AG10803 (cell line): Measurements from ENCODE around the gene DPY19L3.

Experiments
- DNase-seq: peaks from one replicate; pipeline ENCODE4 v3.0.0; 2010; ENCODE audit warnings: low read depth
- H3K4me3 ChIP-seq: 2 replicates; pipeline ENCODE4 v1.5.1; 2011; ENCODE audit warnings: mild to moderate bottlenecking, low read length, control low read depth
- TF ChIP-seq, protein P1 (sequence below): conservative IDR thresholded peaks from 2 replicates; pipeline ENCODE4 v1.5.1; 2011; ENCODE audit warnings: mild to moderate bottlenecking, low read length, control low read depth, inconsistent platforms

DPY19L3 gene

DNA sequence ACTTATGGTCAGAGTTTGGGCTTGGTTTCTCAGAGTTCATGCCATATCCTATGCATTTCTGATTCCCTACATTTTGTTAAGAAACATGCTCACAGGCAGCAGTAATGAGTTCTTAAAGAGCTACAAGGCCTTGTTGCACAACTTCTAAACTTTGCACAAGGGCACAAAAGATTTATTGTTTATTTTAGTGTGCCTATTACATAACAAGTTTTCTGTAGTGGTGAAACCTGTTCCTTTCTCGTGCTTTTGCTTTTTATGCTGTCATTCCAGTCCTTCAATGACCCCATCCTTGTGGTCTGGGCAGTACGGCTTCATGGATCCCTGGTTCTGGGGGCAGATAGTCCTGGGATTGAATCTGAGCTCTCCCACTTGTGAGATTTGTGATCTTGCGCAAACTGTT, 42.4 kb upstream of the DPY19L3 start:
- TF ChIP-seq, protein P1, sequence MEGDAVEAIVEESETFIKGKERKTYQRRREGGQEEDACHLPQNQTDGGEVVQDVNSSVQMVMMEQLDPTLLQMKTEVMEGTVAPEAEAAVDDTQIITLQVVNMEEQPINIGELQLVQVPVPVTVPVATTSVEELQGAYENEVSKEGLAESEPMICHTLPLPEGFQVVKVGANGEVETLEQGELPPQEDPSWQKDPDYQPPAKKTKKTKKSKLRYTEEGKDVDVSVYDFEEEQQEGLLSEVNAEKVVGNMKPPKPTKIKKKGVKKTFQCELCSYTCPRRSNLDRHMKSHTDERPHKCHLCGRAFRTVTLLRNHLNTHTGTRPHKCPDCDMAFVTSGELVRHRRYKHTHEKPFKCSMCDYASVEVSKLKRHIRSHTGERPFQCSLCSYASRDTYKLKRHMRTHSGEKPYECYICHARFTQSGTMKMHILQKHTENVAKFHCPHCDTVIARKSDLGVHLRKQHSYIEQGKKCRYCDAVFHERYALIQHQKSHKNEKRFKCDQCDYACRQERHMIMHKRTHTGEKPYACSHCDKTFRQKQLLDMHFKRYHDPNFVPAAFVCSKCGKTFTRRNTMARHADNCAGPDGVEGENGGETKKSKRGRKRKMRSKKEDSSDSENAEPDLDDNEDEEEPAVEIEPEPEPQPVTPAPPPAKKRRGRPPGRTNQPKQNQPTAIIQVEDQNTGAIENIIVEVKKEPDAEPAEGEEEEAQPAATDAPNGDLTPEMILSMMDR: no peak
- no peak overlapping the region for H3K4me3 ChIP-seq
- peak; percentile 53 for DNase-seq

DNA sequence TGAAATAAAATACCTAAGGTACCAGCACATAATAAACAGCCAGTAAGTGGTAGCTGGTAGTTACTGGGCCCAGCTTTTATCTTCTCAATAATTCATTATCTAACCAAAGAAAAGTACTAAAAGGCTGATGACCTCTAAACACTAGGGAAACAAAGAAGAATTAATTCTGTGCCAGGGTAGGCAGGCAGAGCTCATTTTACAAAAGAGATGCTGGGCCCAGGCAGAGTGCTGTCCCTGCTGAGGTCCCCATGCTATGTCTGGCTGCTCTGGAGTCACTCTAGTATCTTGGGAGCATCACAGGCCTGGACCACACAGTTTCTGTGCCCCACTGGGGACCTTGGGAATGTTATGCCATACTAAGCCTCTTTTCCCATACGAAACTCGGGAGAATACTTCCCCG, 41.9 kb upstream of the DPY19L3 start:
- no peak overlapping the region for H3K4me3 ChIP-seq
- TF ChIP-seq, protein P1: no peak
- DNase-seq: no peak

DNA sequence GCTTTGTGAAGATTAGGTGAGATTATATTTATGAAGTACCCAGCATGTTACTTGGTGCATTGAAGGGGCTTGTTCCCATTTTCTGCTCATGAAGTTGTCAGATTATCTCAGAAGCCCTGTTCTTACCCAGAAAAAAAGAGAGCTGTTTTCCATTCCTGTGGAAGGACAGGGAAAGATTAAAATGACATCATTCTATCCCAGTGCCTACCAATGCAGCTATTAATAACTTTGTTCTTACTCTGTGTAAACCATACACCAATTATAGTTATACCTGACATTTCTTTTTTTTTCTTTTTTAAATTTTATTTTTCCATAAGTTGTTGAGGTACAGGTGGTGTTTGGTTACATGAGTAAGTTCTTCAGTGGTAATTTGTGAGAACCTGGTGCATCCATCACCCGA, 41.5 kb upstream of the DPY19L3 start:
- TF ChIP-seq, protein P1: no peak
- no peak overlapping the region for H3K4me3 ChIP-seq
- DNase-seq: no peak

DNA sequence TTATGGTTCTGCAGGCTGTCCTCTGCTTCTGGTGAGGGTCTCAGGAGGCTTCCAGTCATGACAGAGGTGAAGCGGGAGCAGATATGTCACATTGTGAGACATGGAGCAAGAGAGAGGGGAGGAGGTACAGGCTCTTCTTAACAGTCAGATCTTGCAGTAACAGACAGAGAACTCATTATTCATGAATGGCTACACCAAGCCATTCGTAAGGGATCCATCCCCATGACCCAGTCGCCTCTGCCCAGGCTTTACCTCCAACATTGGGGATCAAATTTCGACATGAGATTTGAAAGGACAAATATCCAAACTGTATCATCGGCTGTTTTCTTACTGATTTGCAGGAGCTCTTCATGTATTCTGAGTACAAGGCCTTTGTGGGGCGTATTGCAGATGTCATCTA, 38.5 kb upstream of the DPY19L3 start:
- DNase-seq: no peak
- TF ChIP-seq, protein P1: no peak
- no peak overlapping the region for H3K4me3 ChIP-seq

DNA sequence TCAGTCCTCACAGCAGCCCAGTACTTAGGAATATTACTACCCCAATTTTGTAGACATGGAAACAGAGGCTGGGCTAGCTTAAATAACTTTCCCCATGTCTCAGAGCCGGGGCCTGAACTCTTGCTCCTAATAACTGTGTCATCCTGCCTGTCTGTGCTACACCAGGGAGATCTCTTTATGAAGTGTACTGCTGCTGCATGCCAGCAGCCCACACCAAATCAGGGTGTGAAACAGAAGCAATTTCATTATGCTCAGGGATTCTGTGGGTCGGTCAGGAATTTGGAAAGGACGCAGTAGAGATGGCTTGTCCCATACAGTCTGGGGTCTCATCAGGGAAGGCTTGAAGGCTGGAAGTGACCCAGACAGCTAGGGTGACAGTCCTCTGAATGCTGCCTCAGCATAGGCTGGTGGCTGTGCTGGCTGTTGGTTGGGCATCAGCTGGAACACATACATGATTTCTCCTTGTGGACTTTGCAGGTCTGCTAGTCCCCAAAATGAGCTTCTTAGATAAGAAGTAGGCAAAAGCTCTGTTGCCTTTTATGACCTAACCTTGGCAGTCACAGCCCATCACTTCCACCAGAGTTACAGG, 37.5 kb upstream of the DPY19L3 start:
- H3K4me3 ChIP-seq: no peak overlapping the region
- TF ChIP-seq, protein P1: no peak
- DNase-seq: no peak

DNA sequence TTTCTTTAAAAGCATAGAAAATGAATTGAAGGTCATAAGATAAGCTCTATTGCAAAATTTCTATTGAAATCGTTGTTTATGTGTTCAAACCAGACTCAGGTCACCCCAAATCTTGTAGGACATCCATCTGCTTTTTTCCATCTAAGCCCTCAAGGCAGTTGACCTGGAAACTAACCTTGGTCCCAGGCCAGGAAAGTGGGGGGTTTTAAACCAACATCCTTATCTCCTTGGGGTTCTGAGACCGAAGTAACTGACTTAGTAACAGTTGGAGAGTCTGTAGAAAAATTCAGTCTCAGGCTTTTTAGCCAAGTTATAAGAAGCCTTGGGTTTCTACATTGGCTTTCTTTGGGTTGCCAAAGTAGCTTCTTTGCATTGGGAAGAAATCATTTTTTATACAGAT, 36.8 kb upstream of the DPY19L3 start:
- DNase-seq: no peak
- H3K4me3 ChIP-seq: no peak overlapping the region
- TF ChIP-seq, protein P1: no peak

DNA sequence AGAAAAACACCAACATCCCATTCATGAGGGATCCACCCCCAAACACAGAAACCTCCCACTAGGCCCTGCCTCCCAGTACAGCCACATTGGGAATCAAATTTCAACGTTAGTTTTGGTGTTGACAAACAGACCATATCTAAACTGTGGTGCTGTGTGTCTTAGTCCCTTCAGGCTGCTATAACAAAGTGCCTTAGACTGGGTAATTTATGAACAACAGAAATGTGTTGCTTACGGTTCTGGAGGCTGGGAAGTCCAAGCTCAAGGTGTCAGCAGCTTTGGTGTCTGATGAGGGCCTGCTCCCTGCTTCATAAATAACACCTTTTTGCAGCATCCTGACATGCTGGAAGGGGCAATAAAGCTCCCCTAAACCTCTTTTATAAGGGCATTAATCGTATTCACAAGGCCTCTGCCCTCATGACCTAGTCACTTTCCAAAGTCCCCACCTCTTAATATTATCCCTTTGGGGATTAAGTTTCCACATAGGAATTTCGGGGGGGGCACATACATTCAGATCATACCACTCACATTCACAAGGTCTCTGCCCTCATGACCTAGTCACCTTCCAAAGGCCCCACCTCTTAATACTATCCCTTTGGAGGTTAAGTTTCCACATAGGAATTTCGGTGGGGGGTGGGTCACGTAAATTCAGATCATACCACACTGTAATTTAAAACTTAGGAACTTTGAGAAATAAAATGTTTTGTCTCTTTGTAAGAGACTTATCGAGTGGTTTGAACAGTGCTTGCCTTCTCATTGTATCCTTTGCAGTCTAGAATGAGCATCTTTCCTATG, 32.6 kb upstream of the DPY19L3 start:
- no peak overlapping the region for H3K4me3 ChIP-seq
- TF ChIP-seq, protein P1: no peak
- DNase-seq: peak; percentile 36
